ENCODE data around the gene OR5K1. TPM values are rescaled to one million over a fixed set of nuclear protein-coding genes. Genes with fewer than 3 reads are reported as not detected.

The OR5K1 gene
- total RNA-seq, 1 donor from 2014 or later: not detected

- ATAC-seq (no peak), DNase-seq (no peak)
- intact Hi-C loops (cut with micrococcal nuclease): no loop called here
These were observed 49.6 kb downstream of the OR5K1 start for GRCh38 chr3:98512576-98512975.

DNA sequence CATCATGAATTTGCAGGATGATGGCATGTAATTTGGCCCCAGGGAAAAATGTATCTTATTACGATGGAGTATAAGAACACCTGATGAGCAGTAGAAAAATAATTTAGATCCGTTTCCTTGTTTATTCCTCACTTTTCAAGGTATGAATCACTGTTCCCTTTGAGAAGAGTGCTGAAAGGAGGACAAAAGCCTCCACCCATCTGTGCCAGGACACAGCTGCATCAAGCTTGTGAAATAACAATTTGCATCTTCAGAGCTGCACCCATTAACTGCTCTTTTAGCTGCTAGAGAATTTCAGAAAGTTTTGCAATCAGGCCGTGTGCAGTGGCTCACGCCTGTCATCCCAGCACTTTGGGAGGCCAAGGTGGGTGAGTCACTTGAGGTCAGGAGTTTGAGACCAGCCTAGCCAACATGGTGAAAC, 50.1 kb downstream of the OR5K1 start:
- intact Hi-C loops (cut with micrococcal nuclease): no loop called here
- no peak for DNase-seq
- ATAC-seq: no peak

DNA sequence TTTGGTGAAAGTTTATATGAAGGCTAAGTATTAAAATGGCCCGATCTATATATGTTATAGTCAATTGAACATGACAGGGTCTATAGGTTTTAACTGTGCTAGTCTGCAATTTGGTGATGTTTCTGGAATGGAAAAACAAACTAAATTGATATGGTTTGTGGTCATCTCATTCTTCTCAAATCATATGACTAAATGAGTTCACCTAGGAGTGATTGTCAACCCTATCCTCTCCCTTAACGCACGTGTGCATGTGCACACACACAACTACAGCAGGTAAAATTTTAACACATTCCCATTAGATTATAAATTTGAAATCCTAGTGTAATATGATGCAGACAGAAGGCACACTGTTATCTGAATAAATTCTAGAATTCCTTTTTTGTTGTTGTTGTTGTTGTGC, 50.7 kb downstream of the OR5K1 start:
- intact Hi-C loops (cut with micrococcal nuclease): no loop called here
- ATAC-seq (no peak), DNase-seq (no peak)

GRCh38 chr3:98514948-98515347, 51.9 kb downstream of the OR5K1 start:
- intact Hi-C loops (cut with micrococcal nuclease): no loop called here
- DNase-seq (no peak), ATAC-seq (no peak)

DNA sequence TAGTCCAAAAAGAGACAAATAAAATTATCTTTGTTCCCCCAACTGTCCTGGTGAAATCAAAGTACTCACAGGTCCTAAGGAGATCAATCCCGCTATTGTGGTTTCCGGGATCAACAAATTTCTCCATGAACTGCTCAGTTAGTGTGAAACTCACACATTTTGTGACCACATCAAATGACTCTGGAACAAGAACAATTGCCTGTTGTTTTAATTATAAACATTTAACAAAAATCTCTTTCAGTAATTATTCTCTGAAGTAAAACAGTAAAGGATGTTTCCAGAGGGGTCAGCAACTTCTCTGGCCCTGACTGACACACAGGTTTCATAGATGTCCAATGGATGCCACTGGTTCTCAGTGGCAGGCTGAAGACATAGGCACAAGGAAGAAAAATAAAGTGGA, 55.8 kb downstream of the OR5K1 start:
- ATAC-seq (no peak), DNase-seq (no peak)
- intact Hi-C loops (cut with micrococcal nuclease): no loop called here

- ATAC-seq: no peak
- no peak for DNase-seq
- intact Hi-C loops (cut with micrococcal nuclease): no loop called here
These were observed 56.4 kb downstream of the OR5K1 start for GRCh38 chr3:98519351-98519750.

DNA sequence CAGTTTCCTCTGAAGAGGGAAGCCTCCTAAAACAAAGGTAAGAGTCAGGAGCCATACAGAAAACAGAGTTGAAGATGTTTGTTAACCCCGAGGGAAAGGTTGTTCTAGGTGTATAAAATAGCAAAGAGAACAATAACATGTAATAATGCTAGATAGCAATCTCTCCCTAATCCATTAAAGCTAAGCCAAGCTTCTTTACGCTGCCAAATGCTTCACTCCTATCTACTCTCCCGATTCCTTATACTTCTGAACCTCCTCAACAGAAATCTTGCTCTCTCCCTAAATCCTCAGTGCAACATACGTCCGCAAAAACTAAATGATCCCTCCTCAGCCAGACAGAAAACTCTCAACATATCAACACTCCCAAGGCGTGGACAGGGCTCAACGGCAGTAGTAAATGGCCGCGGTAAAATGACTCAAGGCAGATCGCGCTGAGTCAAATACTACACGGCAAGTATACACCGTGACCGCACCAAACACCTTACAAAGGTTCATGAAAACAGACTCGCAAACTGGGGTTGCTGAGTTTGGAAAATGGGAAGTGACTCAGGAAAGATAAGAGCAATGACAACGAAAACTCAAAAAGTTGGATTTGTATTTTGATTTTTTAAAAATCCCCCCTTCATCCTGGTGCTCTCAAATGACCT, 59.0 kb downstream of the OR5K1 start:
- intact Hi-C loops (cut with micrococcal nuclease): no loop called here
- DNase-seq (no peak), ATAC-seq (peak; percentile 58)

Other genes starting within 250 kb of the OR5K1 start
- not detected for gene OR5H6, start 199.0 kb upstream of the OR5K1 start, total RNA-seq
- gene OR5H2, start 180.7 kb upstream of the OR5K1 start, total RNA-seq: not detected
- not detected for gene OR5K4, start 109.3 kb upstream of the OR5K1 start, total RNA-seq
- not detected for gene OR5K3, start 72.5 kb upstream of the OR5K1 start, total RNA-seq
- not detected for gene OR5K2, start 34.5 kb downstream of the OR5K1 start, total RNA-seq
- 75.6 TPM for gene CLDND1, start 59.7 kb downstream of the OR5K1 start, total RNA-seq
- not detected for gene GPR15, start 68.8 kb downstream of the OR5K1 start, total RNA-seq
- 12.1 TPM for gene CPOX, start 130.4 kb downstream of the OR5K1 start, total RNA-seq